Fibroblast of lung (primary cell): Measurements from ENCODE around the gene TBK1. TPM values are rescaled to one million over a fixed set of nuclear protein-coding genes. Genes with fewer than 3 reads are reported as not detected.

Experiments used
- DNase-seq, 2 donors: peaks; one replicate each; pipeline versions ENCODE4 v3.0.0 to v3.0.0-alpha.2; 2010; ENCODE audit warnings: low read depth in 2 of 2
- H2AFZ ChIP-seq: 2 replicates; pipeline ENCODE4 v1.5.1; 2012; ENCODE audit warnings: low read length, control low read depth, inconsistent platforms
- H3K27ac ChIP-seq: 2 replicates; pipeline ENCODE4 v1.5.1; 2011; ENCODE audit warnings: low read length, control low read depth; ENCODE audit not compliant: insufficient read depth
- H3K27me3 ChIP-seq: 2 replicates; pipeline ENCODE4 v1.5.1; 2011; ENCODE audit warnings: mild to moderate bottlenecking, low read length; ENCODE audit not compliant: control insufficient read depth, insufficient read depth
- H3K36me3 ChIP-seq: 2 replicates; pipeline ENCODE4 v1.5.1; 2011; ENCODE audit warnings: low read length; ENCODE audit not compliant: control insufficient read depth, insufficient read depth
- H3K4me1 ChIP-seq: 2 replicates; pipeline ENCODE4 v1.5.1; 2011; ENCODE audit warnings: low read length; ENCODE audit not compliant: control insufficient read depth, insufficient read depth; ENCODE audit errors: extremely low read depth
- H3K4me2 ChIP-seq: 2 replicates; pipeline ENCODE4 v1.5.1; 2011; ENCODE audit warnings: low read length, control low read depth; ENCODE audit not compliant: insufficient read depth; ENCODE audit errors: extremely low read depth
- H3K4me3 ChIP-seq, 4 experiments: fragments of 200-600 bp in 1 of 4; sonication (generic) in 1 of 4; replicated peaks in 1 of 4; 2 replicates each; pipeline ENCODE4 v1.5.1; 2011 to 2016; ENCODE audit warnings: low read length in 4 of 4, low read depth in 3 of 4, mild to moderate bottlenecking in 3 of 4, control low read depth in 2 of 4, inconsistent platforms in 1 of 4, mixed read lengths in 1 of 4; ENCODE audit not compliant: insufficient read depth in 1 of 4; ENCODE audit errors: control extremely low read depth in 1 of 4
- H3K79me2 ChIP-seq: 2 replicates; pipeline ENCODE4 v1.5.1; 2012; ENCODE audit warnings: mild to moderate bottlenecking, low read length, inconsistent platforms; ENCODE audit not compliant: control insufficient read depth, insufficient read depth
- H3K9ac ChIP-seq: 2 replicates; pipeline ENCODE4 v1.5.1; 2011; ENCODE audit warnings: mild to moderate bottlenecking, low read length, control low read depth; ENCODE audit not compliant: insufficient read depth
- H3K9me3 ChIP-seq: 2 replicates; pipeline ENCODE4 v1.5.1; 2012; ENCODE audit warnings: low read depth, low read length; ENCODE audit not compliant: control insufficient read depth, insufficient read depth
- H4K20me1 ChIP-seq: 2 replicates; pipeline ENCODE4 v1.5.1; 2011; ENCODE audit warnings: low read length; ENCODE audit not compliant: control insufficient read depth, insufficient read depth; ENCODE audit errors: extremely low read depth
- EZH2 ChIP-seq: IDR thresholded peaks from 2 replicates; pipeline ENCODE4 v1.5.1; 2012; ENCODE audit warnings: low read length, control low read depth, mild to moderate bottlenecking; ENCODE audit errors: missing control alignments
- polyA plus RNA-seq, 2 donors: library from polyadenylated mRNA; depleted of rRNA in 1 of 2; stranded (reverse) in 1 of 2; unstranded in 1 of 2; fragments of >200 nt; gene quantifications; 2 replicates each; pipeline ENCODE4 v1.2.1, GENCODE V29; 2011 to 2012; ENCODE audit warnings: missing spikeins in 1 of 2
- total RNA-seq: library from RNA; depleted of rRNA; stranded (reverse); fragments of >200 nt; gene quantifications from 2 replicates; pipeline ENCODE4 v1.2.1, GENCODE V29; 2014
- TF ChIP-seq, protein P1 (sequence below), 2 donors: IDR thresholded peaks in 1 of 2; conservative IDR thresholded peaks in 1 of 2; 1 replicate in 1 of 2; 2 replicates in 1 of 2; pipeline ENCODE4 v1.5.1; 2011 to 2012; ENCODE audit warnings: low read length in 2 of 2, control low read depth in 1 of 2, inconsistent platforms in 1 of 2, low read depth in 1 of 2, mild to moderate bottlenecking in 1 of 2

The TBK1 gene
- total and polyA plus RNA-seq, 2 donors (not counting 1 experiment from before 2014, with no cell fraction given), result 26.5 to 42.9 TPM

DNA sequence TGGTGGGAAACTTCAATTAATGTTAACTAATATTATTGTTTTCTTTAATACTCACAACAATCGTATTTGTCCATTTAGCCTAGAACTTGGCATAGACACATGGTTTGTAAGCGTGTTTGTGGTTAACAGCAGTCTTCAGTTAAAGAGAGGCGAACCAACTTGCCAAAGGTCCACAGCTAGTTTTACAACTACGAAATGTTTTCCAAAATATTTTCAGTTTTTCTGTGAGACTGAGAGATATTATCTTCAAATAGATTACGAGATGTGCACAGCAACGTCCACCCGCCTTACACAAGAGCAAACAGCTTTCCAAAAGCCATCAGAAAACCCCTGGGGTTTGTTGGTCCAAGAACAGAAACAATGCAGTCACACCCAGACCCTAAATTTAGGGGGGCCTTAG, 99.8 kb downstream of the TBK1 start:
- no peak overlapping the region for H3K4me3 ChIP-seq
- H3K9me3 ChIP-seq, result no peaks in the 10 kb centered on the region
- no peak overlapping the region for H3K4me2 ChIP-seq
- no peak overlapping the region for H3K27ac ChIP-seq
- no peaks in the 10 kb centered on the region for H3K36me3 ChIP-seq
- no peaks in the 10 kb centered on the region for H3K27me3 ChIP-seq
- DNase-seq, result no peak
- TF ChIP-seq, protein P1, sequence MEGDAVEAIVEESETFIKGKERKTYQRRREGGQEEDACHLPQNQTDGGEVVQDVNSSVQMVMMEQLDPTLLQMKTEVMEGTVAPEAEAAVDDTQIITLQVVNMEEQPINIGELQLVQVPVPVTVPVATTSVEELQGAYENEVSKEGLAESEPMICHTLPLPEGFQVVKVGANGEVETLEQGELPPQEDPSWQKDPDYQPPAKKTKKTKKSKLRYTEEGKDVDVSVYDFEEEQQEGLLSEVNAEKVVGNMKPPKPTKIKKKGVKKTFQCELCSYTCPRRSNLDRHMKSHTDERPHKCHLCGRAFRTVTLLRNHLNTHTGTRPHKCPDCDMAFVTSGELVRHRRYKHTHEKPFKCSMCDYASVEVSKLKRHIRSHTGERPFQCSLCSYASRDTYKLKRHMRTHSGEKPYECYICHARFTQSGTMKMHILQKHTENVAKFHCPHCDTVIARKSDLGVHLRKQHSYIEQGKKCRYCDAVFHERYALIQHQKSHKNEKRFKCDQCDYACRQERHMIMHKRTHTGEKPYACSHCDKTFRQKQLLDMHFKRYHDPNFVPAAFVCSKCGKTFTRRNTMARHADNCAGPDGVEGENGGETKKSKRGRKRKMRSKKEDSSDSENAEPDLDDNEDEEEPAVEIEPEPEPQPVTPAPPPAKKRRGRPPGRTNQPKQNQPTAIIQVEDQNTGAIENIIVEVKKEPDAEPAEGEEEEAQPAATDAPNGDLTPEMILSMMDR (conservative IDR thresholded peaks at IDR 0.05 in 1 of 2, IDR thresholded peaks at IDR 0.05 in 1 of 2; ENCODE audit: low read depth in 1 of 2, low read length in 2 of 2), result no peak
- no peak for TF ChIP-seq EZH2
- H2AFZ ChIP-seq, result peak overlapping the region; percentile 15
- H3K79me2 ChIP-seq, result no peaks in the 10 kb centered on the region
- H3K4me1 ChIP-seq, result no peaks in the 10 kb centered on the region
- no peaks in the 10 kb centered on the region for H4K20me1 ChIP-seq
- H3K9ac ChIP-seq, result no peak overlapping the region

Other genes with a start within 250 kb of the TBK1 start
- gene KICS2, start 229.8 kb upstream of the TBK1 start, total RNA-seq, result 8.5 and 9.7 TPM in 2 replicates
- 3.2 and 4.2 TPM in 2 replicates for gene KICS2, start 229.8 kb upstream of the TBK1 start, polyA plus RNA-seq
- gene C12orf56, start 61.4 kb upstream of the TBK1 start, total RNA-seq, result 0.77 and 1.5 TPM in 2 replicates
- 0.10 and 1.1 TPM in 2 replicates for gene C12orf56, start 61.4 kb upstream of the TBK1 start, polyA plus RNA-seq
- 203 and 205 TPM in 2 replicates for gene XPOT, start 47.7 kb upstream of the TBK1 start, total RNA-seq
- 67.0 and 92.6 TPM in 2 replicates for gene XPOT, start 47.7 kb upstream of the TBK1 start, polyA plus RNA-seq
- gene RASSF3, start 158.4 kb downstream of the TBK1 start, total RNA-seq, result 37.7 and 40.3 TPM in 2 replicates
- gene RASSF3, start 158.4 kb downstream of the TBK1 start, polyA plus RNA-seq, result 36.3 and 45.9 TPM in 2 replicates